ENCODE data around the gene NOTCH1. TPM values are rescaled to one million over a fixed set of nuclear protein-coding genes. Genes with fewer than 3 reads are reported as not detected.

The NOTCH1 gene
- total RNA-seq, 1 experiment from 2014 or later = 39.2 TPM

DNA sequence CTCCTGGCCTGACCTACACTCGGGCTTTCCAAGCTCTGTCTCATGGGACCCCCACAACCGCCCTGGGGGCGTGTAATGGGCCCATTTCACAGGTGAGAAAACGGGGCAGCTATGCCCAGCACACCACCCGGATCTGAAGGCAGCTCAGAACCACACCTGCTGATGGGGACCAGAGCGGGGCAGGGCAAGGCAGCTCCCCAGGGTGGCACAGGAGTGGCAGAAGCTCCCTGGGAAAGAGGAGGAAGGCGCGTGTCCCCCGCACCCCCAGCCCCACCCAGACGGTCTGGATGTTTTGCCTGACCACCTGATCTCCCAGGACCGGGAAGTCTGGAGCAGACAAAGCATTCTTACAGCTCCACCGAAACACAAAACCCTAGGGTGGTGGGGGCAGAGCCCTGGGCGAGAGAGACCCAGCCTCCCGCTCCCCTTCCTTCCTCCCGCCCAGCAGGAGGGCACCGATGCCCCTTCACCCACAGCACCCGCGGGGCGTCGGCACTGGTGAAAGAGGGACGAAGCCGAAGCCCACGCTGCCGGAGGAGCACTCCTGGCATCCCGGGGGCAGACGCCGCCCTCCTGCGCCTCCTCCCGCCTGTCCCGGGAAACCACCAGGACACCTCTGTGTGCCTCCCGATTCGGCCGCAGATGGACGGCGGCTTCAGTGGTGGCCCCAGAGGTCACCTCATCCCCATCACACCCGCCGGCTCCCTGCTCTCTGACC lies 14.5 kb downstream of the NOTCH1 start:
- Histone ChIP-seq H3K27ac (no peak overlapping the region), H4K20me1 (ENCODE audit: insufficient read depth) (peaks cover 12% of the 10 kb centered on the region; the same call in 1 of the 2 replicates), H2AFZ (no peak overlapping the region), H3K79me2 (ENCODE audit: low read depth) (no peaks in the 10 kb centered on the region), H3K27me3 (ENCODE audit: insufficient read depth, low read depth) (no peaks in the 10 kb centered on the region), H3K9me2 (ENCODE audit: insufficient read depth) (no peaks in the 10 kb centered on the region), H3K4me1 (replicated peaks; ENCODE audit: insufficient read depth) (no peaks in the 10 kb centered on the region), H3K36me3 (ENCODE audit: low read depth) (no peaks in the 10 kb centered on the region), H3F3A (ENCODE audit: insufficient read depth, low read depth) (peaks cover 6% of the 10 kb centered on the region; the same call in 1 of the 2 replicates), H3K9me3 (ENCODE audit: insufficient read depth, low read depth) (no peaks in the 10 kb centered on the region), H3K4me2 (no peak overlapping the region), H3K4me3 (no peak overlapping the region)
- CTCF ChIA-PET = no interaction called here
- POLR2A ChIA-PET (ENCODE audit: unreplicated experiment) = interaction anchor here (0.6 kb wide), 1 partner anchor 46 kb away, joined by 4 read pairs; no protein-coding TSS in a partner anchor
- intact Hi-C loops (cut with micrococcal nuclease; ENCODE audit: unreplicated experiment) = no loop called here
- TF ChIP-seq EZH2 (IDR thresholded peaks at IDR 0.05; ENCODE audit: low read depth) = no peak
- TF ChIP-seq, protein P1, sequence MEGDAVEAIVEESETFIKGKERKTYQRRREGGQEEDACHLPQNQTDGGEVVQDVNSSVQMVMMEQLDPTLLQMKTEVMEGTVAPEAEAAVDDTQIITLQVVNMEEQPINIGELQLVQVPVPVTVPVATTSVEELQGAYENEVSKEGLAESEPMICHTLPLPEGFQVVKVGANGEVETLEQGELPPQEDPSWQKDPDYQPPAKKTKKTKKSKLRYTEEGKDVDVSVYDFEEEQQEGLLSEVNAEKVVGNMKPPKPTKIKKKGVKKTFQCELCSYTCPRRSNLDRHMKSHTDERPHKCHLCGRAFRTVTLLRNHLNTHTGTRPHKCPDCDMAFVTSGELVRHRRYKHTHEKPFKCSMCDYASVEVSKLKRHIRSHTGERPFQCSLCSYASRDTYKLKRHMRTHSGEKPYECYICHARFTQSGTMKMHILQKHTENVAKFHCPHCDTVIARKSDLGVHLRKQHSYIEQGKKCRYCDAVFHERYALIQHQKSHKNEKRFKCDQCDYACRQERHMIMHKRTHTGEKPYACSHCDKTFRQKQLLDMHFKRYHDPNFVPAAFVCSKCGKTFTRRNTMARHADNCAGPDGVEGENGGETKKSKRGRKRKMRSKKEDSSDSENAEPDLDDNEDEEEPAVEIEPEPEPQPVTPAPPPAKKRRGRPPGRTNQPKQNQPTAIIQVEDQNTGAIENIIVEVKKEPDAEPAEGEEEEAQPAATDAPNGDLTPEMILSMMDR (conservative IDR thresholded peaks at IDR 0.05) = no peak
- no peak for DNase-seq
- no TSS peak for BruUV-seq (replicated peaks)

DNA sequence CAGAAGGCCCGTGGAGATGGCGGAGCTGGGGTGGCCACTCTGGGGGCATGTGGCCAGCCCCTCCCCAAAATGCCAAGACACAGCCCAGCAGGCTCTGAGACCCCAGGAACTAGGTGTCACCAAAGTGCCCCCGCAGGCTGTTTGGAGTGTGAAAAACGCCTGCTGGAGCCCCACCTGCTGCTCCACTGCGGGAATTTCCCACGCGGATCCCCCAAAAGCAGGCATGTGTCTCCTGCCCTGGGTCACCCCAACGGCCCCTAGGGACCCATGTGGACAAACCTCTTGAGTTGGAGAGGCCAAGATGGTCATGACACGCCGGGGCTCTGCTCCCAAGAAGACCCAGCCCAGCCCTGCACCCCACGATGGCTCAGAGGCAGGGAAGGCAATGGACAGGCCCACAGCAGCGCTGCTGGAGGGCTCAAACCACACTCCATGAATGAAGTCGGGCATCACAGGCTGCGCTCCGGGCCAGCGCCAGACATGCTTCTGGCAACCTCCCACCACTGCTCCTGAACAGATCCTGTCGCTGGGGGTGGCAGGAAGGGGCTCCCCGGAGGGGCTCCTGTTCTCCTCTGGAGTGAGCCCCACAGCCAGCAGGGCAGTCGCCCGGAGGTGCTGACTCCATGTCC lies 15.3 kb downstream of the NOTCH1 start:
- no peaks in the 10 kb centered on the region for H3K9me2 ChIP-seq (ENCODE audit: insufficient read depth)
- H3K36me3 ChIP-seq (ENCODE audit: low read depth) = no peaks in the 10 kb centered on the region
- H3K4me1 ChIP-seq (replicated peaks; ENCODE audit: insufficient read depth) = no peaks in the 10 kb centered on the region
- intact Hi-C loops (cut with micrococcal nuclease; ENCODE audit: unreplicated experiment) = no loop called here
- H3K79me2 ChIP-seq (ENCODE audit: low read depth) = no peaks in the 10 kb centered on the region
- BruUV-seq (replicated peaks) = no TSS peak
- no peak overlapping the region for H3K4me3 ChIP-seq
- DNase-seq = no peak
- H3K9me3 ChIP-seq (ENCODE audit: insufficient read depth, low read depth) = no peaks in the 10 kb centered on the region
- H2AFZ ChIP-seq = no peak overlapping the region
- H3F3A ChIP-seq (ENCODE audit: insufficient read depth, low read depth) = peaks cover 6% of the 10 kb centered on the region; the same call in 1 of the 2 replicates
- H3K4me2 ChIP-seq = no peak overlapping the region
- ChIA-PET POLR2A (ENCODE audit: unreplicated experiment) (no interaction called here), CTCF (no interaction called here)
- H3K27ac ChIP-seq = no peak overlapping the region
- no peaks in the 10 kb centered on the region for H3K27me3 ChIP-seq (ENCODE audit: insufficient read depth, low read depth)
- TF ChIP-seq, protein P1 (conservative IDR thresholded peaks at IDR 0.05) = no peak
- no peak for TF ChIP-seq EZH2 (IDR thresholded peaks at IDR 0.05; ENCODE audit: low read depth)
- H4K20me1 ChIP-seq (ENCODE audit: insufficient read depth) = peaks cover 12% of the 10 kb centered on the region; the same call in 1 of the 2 replicates

DNA sequence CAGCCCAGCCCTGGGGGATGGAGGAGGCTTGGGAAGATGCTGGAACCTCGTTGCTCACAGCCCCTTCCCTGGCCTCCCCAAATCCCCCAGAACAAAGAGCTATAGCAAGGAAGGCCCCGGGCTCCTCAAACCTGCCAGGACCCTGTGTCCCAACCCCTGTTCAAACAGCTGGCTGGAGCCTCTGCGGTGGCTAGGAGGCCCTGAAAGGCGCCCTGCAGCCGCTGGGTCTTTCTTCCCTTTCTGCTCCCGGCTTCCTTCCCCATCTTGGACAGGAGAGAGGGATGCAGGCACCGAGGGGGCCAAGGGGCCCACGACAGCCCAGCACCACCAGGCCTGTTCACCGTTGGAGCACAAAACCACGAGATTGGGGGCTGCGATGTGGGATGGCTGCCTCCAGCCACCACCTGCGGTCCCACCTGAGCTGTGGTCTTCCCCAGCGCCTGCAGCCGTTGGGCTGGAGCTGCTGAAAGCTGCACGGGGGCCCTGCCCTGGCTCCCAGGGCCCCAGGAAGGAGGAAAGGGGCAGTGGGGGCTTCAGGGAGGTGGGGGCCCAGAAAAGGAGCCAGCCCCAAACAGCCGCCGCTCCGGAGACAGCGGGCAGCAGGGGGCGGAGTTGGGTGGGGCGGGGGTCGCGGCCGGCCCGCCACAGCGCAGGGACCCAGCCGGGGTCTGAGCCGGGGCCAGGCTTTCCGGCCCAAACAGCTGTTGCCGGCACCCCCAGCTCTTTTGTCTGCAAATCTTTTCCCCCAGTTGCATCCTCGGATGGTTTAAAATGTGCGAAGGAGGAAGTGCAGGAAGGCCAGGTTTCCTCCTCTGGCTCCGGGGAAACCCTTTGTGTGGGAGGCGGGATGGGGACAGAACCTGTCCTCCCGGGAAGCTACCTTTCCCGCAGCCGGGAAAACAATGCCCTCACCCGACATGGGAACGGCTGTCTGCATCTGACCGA lies 16.1 kb downstream of the NOTCH1 start:
- Histone ChIP-seq H3K9me2 (ENCODE audit: insufficient read depth) (no peaks in the 10 kb centered on the region), H2AFZ (no peak overlapping the region), H3K4me3 (no peak overlapping the region), H3K79me2 (ENCODE audit: low read depth) (no peaks in the 10 kb centered on the region), H3K4me2 (no peak overlapping the region), H3K36me3 (ENCODE audit: low read depth) (no peaks in the 10 kb centered on the region), H3K27me3 (ENCODE audit: insufficient read depth, low read depth) (no peaks in the 10 kb centered on the region), H4K20me1 (ENCODE audit: insufficient read depth) (peaks cover 12% of the 10 kb centered on the region; the same call in 1 of the 2 replicates), H3F3A (ENCODE audit: insufficient read depth, low read depth) (peaks cover 6% of the 10 kb centered on the region; the same call in 1 of the 2 replicates), H3K9me3 (ENCODE audit: insufficient read depth, low read depth) (no peaks in the 10 kb centered on the region), H3K4me1 (replicated peaks; ENCODE audit: insufficient read depth) (no peaks in the 10 kb centered on the region), H3K27ac (no peak overlapping the region)
- ChIA-PET POLR2A (ENCODE audit: unreplicated experiment) (no interaction called here), CTCF (no interaction called here)
- DNase-seq = no peak
- BruUV-seq (replicated peaks) = no TSS peak
- TF ChIP-seq, protein P1 (conservative IDR thresholded peaks at IDR 0.05) = no peak
- TF ChIP-seq EZH2 (IDR thresholded peaks at IDR 0.05; ENCODE audit: low read depth) = no peak
- intact Hi-C loops (cut with micrococcal nuclease; ENCODE audit: unreplicated experiment) = no loop called here
